K562 (cell line): ENCODE results near the gene FBXL13. TPM values are rescaled to one million over a fixed set of nuclear protein-coding genes. Genes with fewer than 3 reads are reported as not detected.
A peak's percentile ranks its signal among the peaks of the same experiment; 100 is the strongest.

Source experiments
- ATF1 ChIP-seq, 2 experiments: fragments of 450-650 bp in 1 of 2; IDR thresholded peaks; 2 replicates each; pipeline ENCODE4 v1.6.1; 2016; ENCODE audit warnings: missing compliant biosample characterization in 1 of 2, missing genetic modification characterization in 1 of 2
- ATF3 ChIP-seq, 2 experiments: fragments of 450-650 bp in 1 of 2; sonication (generic) in 1 of 2; formaldehyde crosslinking in 1 of 2; IDR thresholded peaks in 1 of 2; conservative IDR thresholded peaks in 1 of 2; 2 replicates each; pipeline versions ENCODE4 v1.6.1 to v1.8.1; 2016 to 2023; ENCODE audit warnings: mild to moderate bottlenecking in 2 of 2, moderate library complexity in 2 of 2, inconsistent platforms in 1 of 2, missing genetic modification reagents in 1 of 2
- CTBP1 ChIP-seq: fragments of 450-650 bp; IDR thresholded peaks from 2 replicates; pipeline ENCODE4 v1.6.1; 2016; ENCODE audit warnings: borderline replicate concordance
- ELF1 ChIP-seq: fragments of 200-800 bp; sonication (Bioruptor generic); IDR thresholded peaks from 2 replicates; pipeline ENCODE4 v1.6.1; 2016; ENCODE audit warnings: missing genetic modification characterization, missing compliant biosample characterization
- FOXJ3 ChIP-seq: sonication (generic); formaldehyde crosslinking; IDR thresholded peaks from 2 replicates; pipeline ENCODE4 v1.4.0; 2020; ENCODE audit warnings: mild to moderate bottlenecking, missing genetic modification reagents
- HIVEP1 ChIP-seq: fragments of 250-450 bp; sonication (Bioruptor Pico); IDR thresholded peaks from 2 replicates; pipeline ENCODE4 v1.4.0; 2020; ENCODE audit warnings: mild to moderate bottlenecking
- MAZ ChIP-seq, 2 experiments: fragments of 450-650 bp in 1 of 2; sonication (generic) in 1 of 2; formaldehyde crosslinking; IDR thresholded peaks in 1 of 2; conservative IDR thresholded peaks in 1 of 2; 2 replicates each; pipeline versions ENCODE4 v1.4.0 to v1.5.0; 2020; ENCODE audit warnings: mild to moderate bottlenecking in 1 of 2, missing genetic modification reagents in 1 of 2
- MYBL2 ChIP-seq, 2 experiments: fragments of 450-650 bp in 1 of 2; sonication (generic) in 1 of 2; formaldehyde crosslinking in 1 of 2; IDR thresholded peaks; 2 replicates each; pipeline versions ENCODE4 v1.6.1 to v1.8.1; 2017 to 2022; ENCODE audit warnings: borderline replicate concordance in 1 of 2, inconsistent platforms in 1 of 2, low read depth in 1 of 2, mild to moderate bottlenecking in 1 of 2, missing genetic modification reagents in 1 of 2, moderate library complexity in 1 of 2
- NR0B1 ChIP-seq: fragments of 450-650 bp; IDR thresholded peaks from one replicate; pipeline ENCODE4 v1.6.1; 2018; ENCODE audit warnings: mild to moderate bottlenecking, moderate library complexity; ENCODE audit not compliant: partially characterized antibody
- RBM25 ChIP-seq: fragments of 200-400 bp; formaldehyde crosslinking; IDR thresholded peaks from 2 replicates; pipeline ENCODE4 v1.6.1; 2018; ENCODE audit warnings: low read length, low read depth, moderate library complexity; ENCODE audit not compliant: severe bottlenecking
- RHOXF2B ChIP-seq: fragments of 250-450 bp; sonication (Bioruptor Pico); conservative IDR thresholded peaks from 2 replicates; pipeline ENCODE4 v1.5.1; 2021
- SAFB2 ChIP-seq: fragments of 200-400 bp; formaldehyde crosslinking; IDR thresholded peaks from 2 replicates; pipeline ENCODE4 v1.6.1; 2018; ENCODE audit warnings: borderline replicate concordance, low read length, low read depth, moderate library complexity; ENCODE audit not compliant: severe bottlenecking
- ZBTB40 ChIP-seq, 2 experiments: fragments of 450-650 bp in 1 of 2; sonication (generic) in 1 of 2; formaldehyde crosslinking in 1 of 2; IDR thresholded peaks; 2 replicates each; pipeline versions ENCODE4 v1.7.1 to v1.9.0; 2016 to 2022; ENCODE audit warnings: inconsistent platforms in 1 of 2, mild to moderate bottlenecking in 1 of 2, missing genetic modification reagents in 1 of 2
- ZNF217 ChIP-seq: sonication (generic); formaldehyde crosslinking; IDR thresholded peaks from 2 replicates; pipeline ENCODE4 v1.8.0; 2022; ENCODE audit warnings: mild to moderate bottlenecking, missing genetic modification reagents
- ZNF253 ChIP-seq: fragments of 250-450 bp; sonication (Bioruptor Pico); conservative IDR thresholded peaks from 2 replicates; pipeline ENCODE4 v1.6.1; 2021; ENCODE audit warnings: mild to moderate bottlenecking
- ZNF717 ChIP-seq: fragments of 250-450 bp; sonication (Bioruptor Pico); IDR thresholded peaks from 2 replicates; pipeline ENCODE4 v1.5.0; 2021
- polyA plus RNA-seq, 8 experiments: library from polyadenylated mRNA; depleted of rRNA in 4 of 8; stranded (reverse) in 5 of 8; unstranded in 3 of 8; fragments of >200 nt; fragmentation: Nextera tagmentation in 2 of 8; fragmentation: Illumina TruSeq in 1 of 8; extraction: Ambion mirVana in 2 of 8; extraction: Trizol in 1 of 8; gene quantifications; 2 replicates each; pipeline versions ENCODE4 v1.2.1 to v1.2.3, GENCODE V29; 2011 to 2014; ENCODE audit warnings: inconsistent platforms in 1 of 8, missing spikeins in 1 of 8
- total RNA-seq, 7 experiments: library from RNA; depleted of rRNA in 6 of 7; stranded (reverse); fragments of >200 nt in 6 of 7; fragmentation: Illumina TruSeq in 2 of 7; extraction: Trizol in 2 of 7; gene quantifications; 2 replicates each; pipeline versions ENCODE4 v1.2.1 to v1.2.3, GENCODE V29; 2011 to 2021; ENCODE audit warnings: low replicate concordance in 1 of 7

Gene FBXL13
- total and polyA plus RNA-seq, 9 of the 15 experiments (the other 6 are each of a cell fraction or from before 2014, with no cell fraction given) = 16.3 to 55.0 (median 25.4) TPM

GRCh38 chr7:102983602-102984001 lies 91.0 kb downstream of the FBXL13 start (continued):
- no peak for TF ChIP-seq SAFB2
- no peak for TF ChIP-seq ZNF717 (CRISPR knock-in tag)
- TF ChIP-seq ATF3 (IDR thresholded peaks at IDR 0.05) = peak; percentile 34; the same call in 1 of the 2 replicates
- TF ChIP-seq ATF3 (CRISPR knock-in tag; conservative IDR thresholded peaks at IDR 0.05) = no peak
- TF ChIP-seq RHOXF2B (CRISPR knock-in tag) = no peak
- TF ChIP-seq HIVEP1 (CRISPR knock-in tag) = no peak
- no peak for TF ChIP-seq FOXJ3 (CRISPR knock-in tag)
- no peak for TF ChIP-seq NR0B1
- no peak for TF ChIP-seq ZNF253 (CRISPR knock-in tag)
- peak; percentile 17; the same call in 1 of the 2 replicates for TF ChIP-seq ZBTB40 (IDR thresholded peaks at IDR 0.05)
- no peak for TF ChIP-seq ZBTB40 (CRISPR knock-in tag; IDR thresholded peaks at IDR 0.05)
- peak; percentile 21 to 41; a peak in 2 of 4 replicates for TF ChIP-seq MAZ (CRISPR knock-in tag; conservative IDR thresholded peaks at IDR 0.05 in 1 of 2, IDR thresholded peaks at IDR 0.05 in 1 of 2)
- TF ChIP-seq CTBP1 = peak; percentile 74; the same call in 1 of the 2 replicates
- no peak for TF ChIP-seq ZNF217 (CRISPR knock-in tag)
- TF ChIP-seq MYBL2 (IDR thresholded peaks at IDR 0.05; ENCODE audit: low read depth) = no peak
- TF ChIP-seq MYBL2 (CRISPR knock-in tag; IDR thresholded peaks at IDR 0.05; ENCODE audit: borderline replicate concordance) = no peak
- TF ChIP-seq ELF1 (tag) = no peak
- TF ChIP-seq RBM25 = no peak
- TF ChIP-seq ATF1 (CRISPR knock-in tag; IDR thresholded peaks at IDR 0.05) = no peak
- peak; percentile 41; the same call in 1 of the 2 replicates for TF ChIP-seq ATF1 (tag; IDR thresholded peaks at IDR 0.05)
